Endothelial cell of umbilical vein (primary cell): ENCODE data around the gene AMELX. TPM values are rescaled to one million over a fixed set of nuclear protein-coding genes. Genes with fewer than 3 reads are reported as not detected.

Source experiments
- BruUV-seq: library from RNA; stranded (reverse); fragments of 400-500 nt; replicated peaks from 2 replicates; lab custom pipeline; 2021; lab: Mats Ljungman, UMichigan
- CTCF ChIA-PET: fragments of 300-600, 350-600 bp; sonication (Branson Sonifier 250); formaldehyde crosslinking; loops from one replicate; lab custom pipeline; 2021; ENCODE audit warnings: antibody characterized with exemption, inconsistent platforms; lab: Charles Lee
- POLR2A ChIA-PET: fragments of 300-600, 350-600 bp; sonication (Branson Sonifier 250); formaldehyde crosslinking; loops from one replicate; lab custom pipeline; 2021; ENCODE audit warnings: antibody characterized with exemption, inconsistent platforms; lab: Charles Lee
- DNase-seq: peaks from one replicate; pipeline ENCODE4 v3.0.0-alpha.2; 2011; ENCODE audit warnings: low read depth, low spot score
- FAIRE-seq: peaks from 2 replicates; lab custom pipeline; 2011; peaks lifted over from hg19 to GRCh38; lab: Jason Lieb, UNC
- H2AFZ ChIP-seq: 2 replicates; pipeline ENCODE4 v1.6.0; 2012; ENCODE audit warnings: low read depth, low read length, control low read depth, inconsistent platforms
- H3K27ac ChIP-seq: 2 replicates; pipeline ENCODE4 v1.5.1; 2011; ENCODE audit warnings: low read depth, mild to moderate bottlenecking, control low read depth, low read length, moderate library complexity; ENCODE audit not compliant: insufficient read depth
- H3K27me3 ChIP-seq, 2 experiments: 2 replicates each; pipeline versions ENCODE4 v1.6.0 to v1.6.1; 2011; ENCODE audit warnings: low read length in 2 of 2, mixed read lengths in 1 of 2; ENCODE audit not compliant: control insufficient read depth in 2 of 2, insufficient read depth in 2 of 2
- H3K36me3 ChIP-seq, 2 experiments: 2 replicates in 1 of 2; 3 replicates in 1 of 2; pipeline ENCODE4 v1.5.1; 2011; ENCODE audit warnings: low read length in 2 of 2, mild to moderate bottlenecking in 1 of 2, moderate library complexity in 1 of 2; ENCODE audit not compliant: control insufficient read depth in 2 of 2, insufficient read depth in 2 of 2; ENCODE audit errors: extremely low read depth in 1 of 2
- H3K4me1 ChIP-seq: 3 replicates; pipeline ENCODE4 v1.5.1; 2011; ENCODE audit warnings: mild to moderate bottlenecking, low read length; ENCODE audit not compliant: control insufficient read depth, insufficient read depth; ENCODE audit errors: extremely low read depth
- H3K4me2 ChIP-seq: 2 replicates; pipeline ENCODE4 v1.6.1; 2011; ENCODE audit warnings: low read length, control low read depth, mixed read lengths; ENCODE audit not compliant: insufficient read depth
- H3K4me3 ChIP-seq, 3 experiments: fragments of 200-600 bp in 1 of 3; sonication (generic), shearing (Covaris generic) in 1 of 3; replicated peaks in 1 of 3; 2 replicates each; pipeline ENCODE4 v1.5.1; 2011 to 2016; ENCODE audit warnings: control low read depth in 3 of 3, low read length in 3 of 3, mild to moderate bottlenecking in 2 of 3, inconsistent platforms in 1 of 3, low read depth in 1 of 3, moderate library complexity in 1 of 3; ENCODE audit not compliant: insufficient read depth in 1 of 3
- H3K79me2 ChIP-seq: 2 replicates; pipeline ENCODE4 v1.6.0; 2012; ENCODE audit warnings: low read length, inconsistent platforms; ENCODE audit not compliant: control insufficient read depth, insufficient read depth
- H3K9ac ChIP-seq: replicated peaks from 2 replicates; pipeline ENCODE3; 2011; ENCODE audit warnings: low read length, control low read depth; ENCODE audit not compliant: insufficient read depth; ENCODE audit errors: extremely low read depth
- H3K9me1 ChIP-seq: replicated peaks from 3 replicates; pipeline ENCODE4 v1.6.0; 2011; ENCODE audit warnings: mild to moderate bottlenecking, low read length; ENCODE audit not compliant: control insufficient read depth, insufficient read depth; ENCODE audit errors: extremely low read depth
- H3K9me3 ChIP-seq: replicated peaks from 2 replicates; pipeline ENCODE4 v1.5.1; 2012; ENCODE audit warnings: low read length, inconsistent platforms; ENCODE audit not compliant: control insufficient read depth, insufficient read depth
- H4K20me1 ChIP-seq: replicated peaks from 2 replicates; pipeline ENCODE3; 2011; ENCODE audit warnings: mild to moderate bottlenecking, low read length; ENCODE audit not compliant: control insufficient read depth, insufficient read depth; ENCODE audit errors: extremely low read depth
- EZH2 ChIP-seq: IDR thresholded peaks from 2 replicates; pipeline ENCODE4 v1.6.1; 2012; ENCODE audit warnings: borderline replicate concordance, low read depth, mild to moderate bottlenecking, moderate library complexity, low read length, inconsistent platforms; ENCODE audit not compliant: severe bottlenecking
- FOS ChIP-seq: IDR thresholded peaks from 2 replicates; pipeline ENCODE4 v1.6.1; 2011; ENCODE audit warnings: mild to moderate bottlenecking, low read length, moderate library complexity, borderline replicate concordance; ENCODE audit not compliant: insufficient read depth
- GATA2 ChIP-seq: IDR thresholded peaks from 2 replicates; pipeline ENCODE4 v1.7.0; 2011; ENCODE audit warnings: low read depth, mild to moderate bottlenecking, moderate library complexity, mixed read lengths, low read length; ENCODE audit not compliant: insufficient read length, insufficient read depth
- JUN ChIP-seq: IDR thresholded peaks from 2 replicates; pipeline ENCODE4 v1.6.1; 2011; ENCODE audit warnings: borderline replicate concordance, low read depth; ENCODE audit not compliant: insufficient read length, insufficient read depth
- MAX ChIP-seq: IDR thresholded peaks from 2 replicates; pipeline ENCODE4 v1.6.1; 2011; ENCODE audit not compliant: insufficient read depth, insufficient read length
- MYC ChIP-seq: IDR thresholded peaks from one replicate; pipeline ENCODE4 v1.6.1; 2011; ENCODE audit warnings: mild to moderate bottlenecking, low read depth, low read length
- POLR2A ChIP-seq: IDR thresholded peaks from 2 replicates; pipeline ENCODE4 v1.6.1; 2012; ENCODE audit warnings: low read depth, mild to moderate bottlenecking, control low read depth, low read length
- POLR2AphosphoS5 ChIP-seq: IDR thresholded peaks from 2 replicates; pipeline ENCODE4 v1.6.1; 2012; ENCODE audit warnings: low read depth, mild to moderate bottlenecking, control low read depth, low read length, moderate library complexity; ENCODE audit not compliant: insufficient read depth
- dilution Hi-C: fragments of 300-500 bp; cut with MboI; formaldehyde crosslinking; loops from one replicate; pipeline ENCODE4 v1.15.0; 2019; ENCODE audit warnings: low sequenced_read_pairs; ENCODE audit not compliant: extremely low pct_ligation_motif_present
- intact Hi-C: fragments of 100-400 bp; cut with micrococcal nuclease; formaldehyde crosslinking; loops from one replicate; pipeline ENCODE4 v1.10.0; 2022
- polyA plus RNA-seq, 4 experiments: library from polyadenylated mRNA; depleted of rRNA in 3 of 4; stranded (reverse) in 3 of 4; unstranded in 1 of 4; fragments of >200 nt; gene quantifications; 2 replicates each; pipeline versions ENCODE4 v1.2.1 to v1.2.3, GENCODE V29; 2011 to 2012; ENCODE audit warnings: missing spikeins in 1 of 4
- total RNA-seq: library from RNA; stranded (reverse); gene quantifications from 2 replicates; pipeline ENCODE4 v1.2.3, GENCODE V29; 2021
- TF ChIP-seq, protein P1 (sequence below), 2 donors: IDR thresholded peaks; 1 replicate in 1 of 2; 2 replicates in 1 of 2; pipeline ENCODE4 v1.5.1; 2011; ENCODE audit warnings: low read length in 2 of 2, mild to moderate bottlenecking in 2 of 2, moderate library complexity in 2 of 2, control low read depth in 1 of 2, inconsistent platforms in 1 of 2, low read depth in 1 of 2; ENCODE audit not compliant: insufficient read depth in 1 of 2; ENCODE audit errors: extremely low read depth in 1 of 2

The AMELX gene
- total and polyA plus RNA-seq, 2 donors (not counting 3 experiments of a cell fraction or from before 2014, with no cell fraction given): not detected

DNA sequence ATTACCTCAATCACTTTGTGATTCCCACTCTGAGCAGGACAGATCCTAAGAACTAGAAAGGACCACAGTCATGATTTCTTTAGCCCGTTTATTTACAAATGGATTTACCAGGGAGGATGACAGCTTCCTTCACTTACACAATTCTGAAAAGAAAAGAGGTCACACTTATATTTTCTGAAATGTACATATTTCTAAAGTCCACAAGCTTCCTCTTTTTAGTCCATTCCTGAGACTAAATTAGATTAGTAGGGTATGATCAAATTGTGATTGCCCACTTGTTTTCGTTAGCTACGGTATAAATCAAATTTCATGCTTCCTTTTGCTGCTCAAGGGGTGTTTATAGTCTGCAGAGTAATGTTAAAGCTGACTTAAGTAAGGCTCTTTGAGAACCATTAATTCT is 7.6 kb upstream of the AMELX start:
- ChIA-PET POLR2A (no interaction called here), CTCF (no interaction called here)
- Histone ChIP-seq H4K20me1 (no peaks in the 10 kb centered on the region), H3K4me3 (no peak overlapping the region), H3K36me3 (no peaks in the 10 kb centered on the region), H3K9me1 (no peaks in the 10 kb centered on the region), H3K27ac (no peak overlapping the region), H3K4me1 (no peaks in the 10 kb centered on the region), H3K27me3 (no peaks in the 10 kb centered on the region), H3K9ac (no peak overlapping the region), H3K4me2 (no peak overlapping the region), H2AFZ (no peak overlapping the region), H3K79me2 (no peaks in the 10 kb centered on the region), H3K9me3 (no peaks in the 10 kb centered on the region)
- intact Hi-C loops: no loop called here
- DNase-seq (no peak), FAIRE-seq (no peak)
- TF ChIP-seq FOS (no peak), JUN (no peak), GATA2 (no peak), POLR2A (no peak), MYC (no peak)
- no TSS peak for BruUV-seq
- dilution Hi-C loops: no loop called here

- dilution Hi-C loops (no loop called here), intact Hi-C loops (no loop called here)
- Histone ChIP-seq H3K27me3 (no peaks in the 10 kb centered on the region), H3K4me2 (no peak overlapping the region), H3K27ac (no peak overlapping the region), H3K36me3 (no peaks in the 10 kb centered on the region), H4K20me1 (no peaks in the 10 kb centered on the region), H3K9ac (no peak overlapping the region), H3K4me1 (no peaks in the 10 kb centered on the region), H3K9me3 (no peaks in the 10 kb centered on the region), H3K9me1 (no peaks in the 10 kb centered on the region), H3K4me3 (no peak overlapping the region), H3K79me2 (no peaks in the 10 kb centered on the region), H2AFZ (no peak overlapping the region)
- ChIA-PET CTCF (no interaction called here), POLR2A (no interaction called here)
- no peak for DNase-seq
- no peak for FAIRE-seq
- BruUV-seq: no TSS peak
- TF ChIP-seq, protein P1, sequence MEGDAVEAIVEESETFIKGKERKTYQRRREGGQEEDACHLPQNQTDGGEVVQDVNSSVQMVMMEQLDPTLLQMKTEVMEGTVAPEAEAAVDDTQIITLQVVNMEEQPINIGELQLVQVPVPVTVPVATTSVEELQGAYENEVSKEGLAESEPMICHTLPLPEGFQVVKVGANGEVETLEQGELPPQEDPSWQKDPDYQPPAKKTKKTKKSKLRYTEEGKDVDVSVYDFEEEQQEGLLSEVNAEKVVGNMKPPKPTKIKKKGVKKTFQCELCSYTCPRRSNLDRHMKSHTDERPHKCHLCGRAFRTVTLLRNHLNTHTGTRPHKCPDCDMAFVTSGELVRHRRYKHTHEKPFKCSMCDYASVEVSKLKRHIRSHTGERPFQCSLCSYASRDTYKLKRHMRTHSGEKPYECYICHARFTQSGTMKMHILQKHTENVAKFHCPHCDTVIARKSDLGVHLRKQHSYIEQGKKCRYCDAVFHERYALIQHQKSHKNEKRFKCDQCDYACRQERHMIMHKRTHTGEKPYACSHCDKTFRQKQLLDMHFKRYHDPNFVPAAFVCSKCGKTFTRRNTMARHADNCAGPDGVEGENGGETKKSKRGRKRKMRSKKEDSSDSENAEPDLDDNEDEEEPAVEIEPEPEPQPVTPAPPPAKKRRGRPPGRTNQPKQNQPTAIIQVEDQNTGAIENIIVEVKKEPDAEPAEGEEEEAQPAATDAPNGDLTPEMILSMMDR (IDR thresholded peaks at IDR 0.05; ENCODE audit: extremely low read depth in 1 of 2, insufficient read depth in 1 of 2, low read depth in 1 of 2, low read length in 2 of 2): no peak
- TF ChIP-seq GATA2 (no peak), MAX (no peak), EZH2 (no peak), POLR2AphosphoS5 (no peak), MYC (no peak), POLR2A (no peak), FOS (no peak), JUN (no peak)
These were observed 5.7 kb upstream of the AMELX start for GRCh38 chrX:11287505-11287904.
